ENCODE data around the gene ACER2.

The ACER2 gene

GRCh38 chr9:19486803-19487202, 78.0 kb downstream of the ACER2 start:
- no peak for DNase-seq (ENCODE audit: low spot score)

GRCh38 chr9:19488721-19489120, 79.9 kb downstream of the ACER2 start:
- DNase-seq (ENCODE audit: low spot score), result no peak

- DNase-seq (ENCODE audit: low spot score), result no peak
Observed at GRCh38 chr9:19490269-19490668, 81.5 kb downstream of the ACER2 start.

- no peak for DNase-seq (ENCODE audit: low spot score)
Observed at GRCh38 chr9:19490828-19491227, 82.0 kb downstream of the ACER2 start.

GRCh38 chr9:19492775-19493173, 84.0 kb downstream of the ACER2 start:
- no peak for DNase-seq (ENCODE audit: low spot score)

- peak; percentile 51 for DNase-seq (ENCODE audit: low spot score)
Observed at GRCh38 chr9:19493174-19493811, 84.5 kb downstream of the ACER2 start.

- DNase-seq (ENCODE audit: low spot score), result no peak
Observed at GRCh38 chr9:19493876-19494275, 85.1 kb downstream of the ACER2 start.

- DNase-seq (ENCODE audit: low spot score), result no peak
Observed at GRCh38 chr9:19495186-19496028, 86.6 kb downstream of the ACER2 start.

- no peak for DNase-seq (ENCODE audit: low spot score)
Observed at GRCh38 chr9:19496321-19497050, 87.7 kb downstream of the ACER2 start.

- DNase-seq (ENCODE audit: low spot score), result no peak
Observed at GRCh38 chr9:19497276-19497675, 88.5 kb downstream of the ACER2 start.

- DNase-seq (ENCODE audit: low spot score), result no peak
Observed at GRCh38 chr9:19498015-19498414, 89.2 kb downstream of the ACER2 start.

Measured in germinal center (tissue), 1 donor.